ENCODE measurements around the gene AP1G1.

Gene AP1G1

DNA sequence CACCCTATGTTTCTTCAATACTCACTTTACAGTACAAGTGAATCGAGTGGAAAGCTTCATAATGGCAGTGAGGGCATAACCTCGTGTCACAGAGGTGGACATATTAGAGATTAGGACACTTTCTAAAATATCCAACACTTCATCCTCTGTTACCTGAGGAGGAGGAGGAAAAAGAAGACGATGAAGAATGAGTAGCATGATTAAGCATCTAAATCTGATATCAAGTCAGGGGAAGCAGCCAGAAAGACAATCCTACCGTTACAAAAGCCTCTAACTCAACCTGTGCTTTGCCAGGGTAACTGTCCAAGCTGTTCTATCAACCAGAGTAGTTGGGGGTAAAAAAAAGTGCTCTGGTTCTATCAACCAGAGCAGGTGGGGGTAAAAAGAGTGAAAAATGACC, 60.4 kb downstream of the AP1G1 start:
- no peak for DNase-seq

DNA sequence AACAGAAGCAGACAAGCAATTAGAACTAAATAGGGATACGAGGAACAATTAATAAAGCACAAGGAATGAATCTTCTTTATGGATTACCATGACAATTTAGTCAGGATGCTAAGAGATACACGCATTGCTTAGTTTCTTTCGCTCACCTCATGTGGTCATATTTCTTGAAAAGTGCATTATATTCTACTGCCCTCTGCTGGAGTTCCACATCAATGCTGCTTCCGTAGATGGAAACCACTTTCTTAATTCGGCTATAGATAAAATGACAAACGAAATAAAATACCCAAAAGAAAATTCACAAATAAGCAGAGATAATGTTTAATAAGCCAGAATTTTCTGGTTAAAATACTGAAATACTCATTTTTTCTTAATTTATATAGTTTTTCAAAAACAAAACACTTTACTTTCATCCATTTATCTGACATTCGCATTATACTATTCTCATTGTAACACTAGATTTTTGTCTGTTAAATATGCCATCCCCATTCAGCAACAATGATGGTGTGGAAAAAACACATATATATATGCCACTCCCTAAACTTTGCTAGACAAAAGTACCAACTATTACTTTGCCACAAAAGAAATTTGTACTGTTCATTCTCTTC, 62.1 kb downstream of the AP1G1 start:
- DNase-seq, result peak in 1 of 2 experiments; percentile 34

DNA sequence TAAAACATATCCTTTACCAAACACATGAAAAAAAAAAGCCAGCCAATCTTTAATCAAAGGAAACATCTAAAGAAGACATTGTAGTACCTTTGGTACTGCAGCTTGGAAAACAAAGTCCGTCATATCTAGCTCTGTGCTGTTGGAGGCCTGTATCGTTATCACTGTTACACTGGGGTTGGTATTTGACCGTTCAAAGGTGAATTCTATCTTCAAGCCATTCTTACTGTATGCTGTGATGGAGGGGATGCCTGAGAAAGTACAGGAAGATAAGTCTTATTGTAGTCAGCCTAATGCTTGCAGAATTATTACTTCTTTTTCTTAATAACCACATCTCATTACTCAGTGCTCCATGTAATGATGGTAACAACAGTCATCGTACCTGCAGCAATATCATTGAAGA, 69.8 kb downstream of the AP1G1 start:
- DNase-seq, result no peak

DNA sequence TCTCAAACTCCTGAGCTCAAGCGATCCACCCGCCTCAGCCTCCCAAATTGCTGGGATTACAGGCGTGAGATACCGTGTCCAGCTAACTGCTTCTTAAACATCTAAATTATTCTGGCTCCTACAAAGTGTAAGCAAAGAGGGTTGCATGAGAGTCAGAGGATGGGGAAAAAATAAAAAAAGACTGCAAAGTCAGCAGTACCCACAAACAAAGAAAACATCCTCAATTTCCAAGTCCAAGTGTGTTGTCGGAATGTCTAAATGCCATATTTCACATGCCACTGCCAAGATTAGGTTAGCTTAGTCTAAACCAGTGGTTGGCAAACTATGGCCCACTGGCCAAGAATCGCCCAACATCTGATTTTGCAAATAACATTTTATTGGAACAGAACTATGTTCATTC, 71.1 kb downstream of the AP1G1 start:
- DNase-seq, result no peak

DNA sequence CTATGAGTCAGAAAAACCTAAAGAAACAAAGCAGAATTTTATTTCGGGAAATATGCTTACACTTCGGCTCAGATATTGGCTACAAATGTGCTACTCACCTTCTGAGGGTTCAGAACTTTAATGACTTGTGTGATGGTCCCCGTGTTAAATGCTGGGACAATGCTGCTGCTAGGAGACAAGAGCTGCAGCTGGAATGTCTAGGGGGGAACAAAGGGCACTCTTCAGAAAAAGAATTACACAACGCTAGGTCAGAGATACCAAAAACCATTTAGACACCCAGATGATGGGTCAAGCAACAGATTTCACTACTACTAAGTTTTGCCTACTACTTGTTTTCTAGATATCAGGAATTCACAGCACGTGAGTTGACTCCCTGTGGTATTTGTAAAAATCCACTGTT, 74.1 kb downstream of the AP1G1 start:
- no peak for DNase-seq

DNA sequence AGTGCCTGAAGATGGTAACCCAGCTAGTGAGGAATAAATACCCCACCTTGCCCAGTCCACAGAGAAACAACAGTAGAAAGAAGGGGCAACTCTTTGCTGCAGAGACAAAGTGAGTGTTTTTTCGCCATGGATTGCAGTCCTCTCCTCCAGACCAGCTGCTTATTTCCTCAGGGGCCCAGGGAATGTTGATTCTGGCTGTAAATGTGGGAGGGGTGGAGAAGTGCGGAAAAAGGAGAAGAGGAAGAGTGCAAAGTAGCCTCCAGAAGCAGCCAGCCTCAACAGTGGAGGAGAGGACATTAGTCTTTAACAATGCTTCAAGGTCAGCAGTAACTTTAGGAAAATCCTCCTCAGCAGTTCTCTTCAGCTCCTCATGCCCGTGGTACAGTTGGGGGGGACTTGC, 76.0 kb downstream of the AP1G1 start:
- DNase-seq, result no peak

DNA sequence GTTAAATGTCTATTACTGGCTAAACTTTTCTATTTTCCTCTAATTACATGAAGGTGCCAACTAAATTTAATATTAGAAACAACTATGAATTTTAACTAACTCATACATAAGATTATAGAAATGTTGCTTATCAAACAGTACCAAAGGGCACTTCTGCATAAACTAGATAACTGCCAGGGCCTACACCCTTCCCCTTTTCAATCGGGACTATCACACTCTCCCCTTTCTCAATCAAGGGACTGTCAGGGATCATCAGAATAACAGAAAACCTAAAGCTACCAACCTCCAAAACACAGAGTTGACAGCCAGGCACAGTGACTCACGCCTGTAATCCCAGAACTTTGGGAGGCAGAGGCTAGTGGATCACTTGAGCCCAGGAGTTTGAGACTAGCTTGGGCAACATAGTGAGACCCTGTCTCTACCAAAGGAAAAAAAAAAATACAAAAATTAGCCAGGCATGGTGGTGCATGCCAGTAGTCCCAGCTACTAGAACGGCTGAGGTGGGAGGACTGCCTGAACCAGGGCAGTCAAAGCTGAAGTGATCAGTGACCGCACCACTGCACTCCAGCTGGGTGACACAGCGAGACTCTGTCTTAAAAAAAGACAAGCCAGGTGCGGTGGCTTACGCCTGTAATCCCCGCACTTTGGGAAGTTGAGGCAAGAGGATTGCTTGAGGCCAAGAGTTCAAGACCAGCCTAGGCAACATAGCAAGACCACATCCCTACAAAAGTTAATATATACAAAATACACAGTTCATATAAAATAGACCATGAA, 80.9 kb downstream of the AP1G1 start:
- DNase-seq, result no peak

DNA sequence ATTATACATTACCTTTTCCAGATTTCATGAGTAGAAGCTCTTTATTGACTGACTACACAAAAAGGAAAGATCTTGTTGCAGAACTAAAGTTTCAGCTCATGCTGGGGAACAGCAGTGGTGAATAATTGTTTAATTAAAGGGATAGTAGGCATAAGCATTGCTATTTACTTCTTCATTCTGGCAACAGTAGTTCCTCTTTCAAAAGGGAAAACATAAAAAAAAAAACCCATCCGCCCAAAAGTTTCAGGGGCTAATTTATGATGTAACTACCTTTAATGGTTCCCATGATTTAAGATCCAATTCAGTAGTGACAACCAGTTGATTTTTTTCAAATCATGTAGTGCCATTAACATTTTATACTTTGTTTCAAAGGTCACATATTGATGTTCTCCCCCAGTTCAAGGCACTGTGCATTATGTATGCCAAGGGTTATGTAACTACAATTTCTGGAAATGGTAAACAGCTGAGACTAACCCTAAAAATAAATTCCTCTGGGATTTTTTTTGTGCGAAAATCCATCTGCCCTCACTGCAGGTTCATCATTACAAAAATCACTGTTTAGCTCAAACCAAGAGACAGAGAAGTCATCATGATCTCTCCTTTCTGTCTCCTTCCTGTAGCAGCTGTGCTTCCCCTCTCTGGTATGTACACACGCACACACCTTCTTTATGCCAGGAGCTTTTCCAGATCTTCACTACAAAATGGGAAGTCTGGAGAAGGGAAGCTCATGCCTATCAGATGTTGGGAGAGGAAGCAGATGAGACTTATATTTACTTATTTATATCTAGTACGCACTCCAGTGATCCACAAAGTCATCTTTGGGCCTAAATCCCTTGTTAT, 81.9 kb downstream of the AP1G1 start:
- no peak for DNase-seq

DNA sequence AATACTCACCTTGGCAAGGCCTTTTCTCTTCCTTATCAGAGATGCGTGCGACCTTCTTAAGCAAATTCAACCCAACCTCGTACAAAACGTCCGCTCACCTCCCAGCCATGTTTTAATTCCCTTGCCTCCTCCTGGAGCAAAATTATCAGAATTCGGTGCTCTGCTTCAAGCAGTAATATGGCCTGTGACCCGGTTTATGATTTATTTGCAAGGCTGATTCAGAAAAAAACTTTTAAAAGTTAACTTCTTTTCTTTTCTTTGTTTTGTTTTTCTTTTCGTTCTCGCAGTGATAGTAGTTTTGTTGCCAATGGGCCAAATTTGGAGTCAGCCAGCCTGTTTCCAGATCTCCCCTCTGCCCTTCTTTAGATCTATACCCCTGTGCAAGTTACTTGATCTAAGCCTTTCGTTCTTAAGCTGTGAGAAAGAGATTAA, 84.3 kb downstream of the AP1G1 start, which contains the start of gene PHLPP2:
PHLPP2 (minus strand) TSS at position 382 of the 432 bp plus-strand sequence. CDS start 9,906 bp downstream, outside the sequence.
- DNase-seq, result no peak

DNA sequence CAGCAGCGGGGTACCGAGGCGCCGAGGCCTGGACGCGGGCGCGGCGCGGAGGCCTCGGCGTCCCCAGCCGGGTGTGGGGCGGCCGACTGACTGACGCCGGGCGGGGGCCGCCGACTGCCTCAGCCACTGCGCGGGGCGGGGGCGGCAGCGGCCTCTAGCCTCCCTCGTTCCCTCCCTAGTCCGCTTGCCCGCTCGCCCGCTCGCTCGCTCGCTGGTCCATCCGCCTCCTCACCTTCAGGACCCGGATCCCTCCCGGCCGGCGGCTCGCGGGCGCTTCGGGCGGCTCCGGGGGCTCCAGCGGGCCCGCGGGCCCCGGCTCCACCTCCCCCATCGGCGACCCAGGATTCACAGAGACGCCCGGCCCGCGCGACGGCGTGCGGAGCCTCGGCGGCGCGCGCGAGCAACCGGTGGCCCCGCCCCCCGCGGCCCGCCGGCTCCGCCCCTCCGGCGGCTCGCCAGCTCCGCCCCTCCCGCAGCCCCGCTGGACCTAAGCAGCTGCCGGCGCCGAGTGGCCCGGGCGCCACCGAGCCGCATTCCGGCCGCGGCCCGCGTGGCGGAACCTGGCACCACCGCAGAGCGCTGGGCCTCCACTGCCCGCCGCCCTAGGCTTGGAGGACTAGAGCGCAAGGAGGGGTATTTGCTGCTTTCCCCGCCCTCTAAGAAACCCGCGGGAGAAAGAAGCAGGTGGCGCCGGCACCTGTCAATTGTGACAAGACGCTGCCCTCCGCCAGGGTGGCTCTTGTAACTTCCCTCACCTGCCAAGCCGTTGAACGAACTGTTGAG, 84.9 kb downstream of the AP1G1 start:
- peak; percentile 23 to 82 for DNase-seq

DNA sequence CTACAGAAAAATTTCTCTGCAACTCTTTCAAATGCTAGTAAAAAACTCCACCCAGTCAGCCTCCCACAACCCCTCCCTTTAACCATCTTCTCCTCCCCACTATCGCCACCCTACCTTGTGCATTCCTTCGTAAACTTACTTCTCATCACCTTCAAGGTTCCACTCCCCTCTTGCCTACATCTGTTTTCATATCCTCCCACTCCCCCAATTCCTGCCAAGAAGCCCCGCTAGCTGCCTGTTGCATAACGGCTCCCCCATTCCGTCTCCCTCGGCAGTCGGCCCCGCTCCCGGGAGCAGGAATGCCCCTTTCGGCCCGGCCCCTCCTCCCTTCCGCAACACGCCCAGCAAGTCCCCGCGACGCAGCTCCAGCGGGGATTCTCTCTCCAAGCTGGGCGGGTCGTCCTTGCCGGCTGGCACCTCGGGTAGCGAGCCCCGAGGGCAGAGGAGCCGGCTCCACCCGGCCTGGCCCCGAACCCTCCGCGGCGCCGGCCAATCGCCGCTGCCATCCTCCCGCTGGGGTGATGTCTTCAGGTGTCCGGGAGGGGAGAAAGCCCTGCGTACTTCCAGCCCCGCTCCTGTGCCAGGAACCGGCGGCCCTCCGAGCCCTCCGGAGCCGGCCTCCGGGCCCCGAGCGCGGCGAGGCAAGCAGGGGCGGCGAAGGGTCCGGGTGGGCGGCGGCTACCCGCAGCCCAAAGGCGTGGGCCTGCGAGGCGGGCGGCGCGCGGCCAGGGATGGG, 85.7 kb downstream of the AP1G1 start:
- DNase-seq, result peak; percentile 59 to 81

DNA sequence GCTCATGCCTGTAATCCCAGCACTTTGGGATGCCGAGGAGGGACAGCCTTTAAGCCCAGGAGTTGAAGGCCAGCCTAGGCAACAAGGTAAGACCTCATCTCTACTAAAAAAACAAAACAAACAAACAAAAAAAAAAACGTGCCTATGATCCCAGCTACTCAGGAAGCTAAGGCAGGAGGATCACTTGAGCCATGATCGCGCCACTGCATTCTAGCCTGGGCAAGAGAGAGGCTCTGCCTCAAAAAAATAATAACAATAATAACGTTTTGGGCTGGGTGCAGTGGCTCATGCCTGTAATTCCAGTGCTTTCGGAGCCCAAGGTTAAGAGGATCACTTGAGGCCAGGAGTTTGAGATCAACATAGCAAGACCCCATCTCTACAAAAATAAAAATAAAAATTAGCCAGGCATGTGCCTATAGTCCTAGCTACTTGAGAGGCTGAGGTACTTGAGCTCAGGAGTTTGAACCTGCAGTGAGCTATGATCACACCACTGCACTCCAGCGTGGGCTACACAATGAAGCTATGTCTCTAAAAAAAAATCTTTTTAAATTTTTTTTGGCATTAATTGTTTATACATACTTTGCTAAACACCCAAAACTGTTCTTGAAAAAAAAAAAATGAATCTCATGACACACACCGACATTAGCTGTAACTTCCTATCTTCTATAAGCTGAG, 87.4 kb downstream of the AP1G1 start:
- no peak for DNase-seq

DNA sequence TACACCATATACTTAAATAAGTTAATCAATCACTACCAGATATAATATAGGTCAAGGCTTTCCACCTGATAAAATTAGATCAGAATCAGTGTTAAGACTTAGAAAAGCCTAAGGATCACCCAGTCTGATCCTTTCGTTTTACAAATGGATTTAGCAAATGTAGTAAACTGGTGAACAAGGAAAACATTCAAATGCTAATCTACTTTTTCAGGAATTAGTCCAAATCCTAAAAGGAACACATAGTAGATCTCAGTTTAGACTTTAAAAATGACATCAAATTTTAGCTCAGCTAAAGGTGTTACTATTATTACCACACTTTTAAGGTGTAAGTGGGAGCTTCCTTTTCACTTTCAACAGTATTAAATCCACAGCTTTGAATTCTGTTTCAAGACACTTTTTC, 96.1 kb downstream of the AP1G1 start:
- DNase-seq, result no peak

DNA sequence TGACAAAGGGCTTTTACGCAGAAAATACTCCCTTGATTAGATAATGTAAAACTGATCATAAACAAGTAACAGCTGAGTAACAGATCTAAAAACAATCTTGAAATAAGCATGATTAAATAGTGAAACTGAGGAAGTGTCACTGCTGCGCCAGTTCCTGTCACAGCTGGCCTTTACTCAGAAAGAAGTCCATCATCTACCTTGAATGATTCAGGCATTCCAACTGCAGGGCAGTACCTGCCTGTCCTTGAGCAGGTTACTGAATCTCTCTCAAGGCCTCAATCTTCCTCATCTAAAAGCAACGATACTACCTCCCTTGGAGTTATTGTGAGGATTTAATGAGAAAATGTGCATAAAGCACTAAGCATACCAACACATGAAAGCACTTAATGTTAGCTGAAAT, 96.8 kb downstream of the AP1G1 start:
- no peak for DNase-seq

DNA sequence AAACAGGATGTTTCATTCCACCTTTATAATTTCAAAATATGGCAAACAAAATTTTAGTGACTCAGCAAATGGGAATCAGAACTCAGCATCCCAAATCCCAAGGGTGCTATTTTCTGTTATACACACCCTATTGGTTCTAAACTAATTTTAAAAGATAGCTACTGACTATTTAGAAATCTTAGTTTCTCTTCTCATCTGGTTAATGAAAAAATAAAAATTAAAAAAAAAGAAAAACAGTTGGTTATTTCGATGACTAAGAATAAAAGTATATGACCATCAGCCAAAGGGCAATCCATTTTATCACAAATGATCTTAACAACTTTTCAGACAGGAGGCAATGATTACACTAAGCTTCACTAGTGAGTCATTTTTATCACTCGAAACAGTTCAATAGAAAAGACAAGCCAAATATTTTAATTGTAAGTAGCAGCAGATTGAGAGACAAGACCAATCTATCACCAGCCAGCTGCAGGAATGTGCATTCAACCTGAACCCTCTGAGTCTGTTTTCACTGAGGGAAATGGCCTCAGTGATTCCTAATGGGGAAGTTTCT, 99.3 kb downstream of the AP1G1 start:
- no peak for DNase-seq

DNA sequence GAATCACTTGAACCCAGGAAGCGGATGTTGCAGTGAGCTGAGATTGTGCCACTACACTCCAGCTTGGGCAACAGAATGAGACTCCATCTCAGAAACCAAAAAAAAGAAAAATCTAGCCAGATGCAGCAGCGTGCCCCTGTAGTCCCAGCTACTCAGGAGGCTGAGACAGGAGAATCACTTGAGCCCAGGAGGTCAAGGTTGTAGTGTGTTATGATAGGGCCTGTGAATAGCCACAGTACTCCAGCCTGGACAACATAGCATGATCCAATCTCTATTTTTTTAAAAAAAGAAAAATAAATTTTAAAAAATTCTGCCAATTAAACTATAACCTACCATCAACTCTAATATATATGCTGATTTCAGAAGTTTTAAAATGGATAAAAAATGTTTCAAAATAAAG, 99.9 kb downstream of the AP1G1 start:
- no peak for DNase-seq

DNA sequence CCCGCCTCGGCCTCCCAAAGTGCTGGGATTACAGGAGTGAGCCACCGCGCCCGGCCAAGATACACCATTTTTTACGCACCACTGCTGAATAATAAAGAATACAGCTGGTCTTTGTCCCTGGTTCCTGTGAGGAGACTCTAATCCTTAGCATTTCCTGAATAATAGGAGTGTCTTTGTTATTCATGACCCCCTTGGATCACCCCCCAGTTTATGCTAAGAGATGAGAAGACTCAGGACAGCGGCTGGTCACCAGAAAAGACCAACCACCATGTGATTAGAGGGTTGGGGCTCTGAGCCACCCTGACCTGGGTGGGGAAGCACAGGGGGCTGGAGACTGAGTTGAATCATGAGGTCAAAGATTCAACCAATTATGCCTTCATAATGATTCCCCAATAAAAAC, 101.4 kb downstream of the AP1G1 start:
- DNase-seq, result no peak

DNA sequence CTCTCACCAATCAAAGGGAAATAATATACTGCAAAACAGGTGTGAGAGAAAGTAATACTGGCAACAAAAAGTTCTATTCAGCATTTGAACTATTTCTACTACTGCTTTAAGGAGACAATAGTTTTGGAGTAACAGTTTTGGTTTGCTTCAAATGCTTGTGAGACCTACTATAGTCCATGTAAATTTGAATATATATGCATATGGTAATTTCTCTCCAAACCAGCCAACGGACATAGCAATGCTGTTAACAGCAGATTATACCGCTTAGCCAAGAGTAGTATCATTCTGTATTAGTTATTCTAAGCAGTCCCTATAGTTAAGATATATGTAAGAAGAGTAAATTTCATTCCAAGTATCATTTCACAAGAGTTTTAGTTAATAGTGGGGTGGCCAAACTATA, 102.6 kb downstream of the AP1G1 start:
- peak in 1 of 2 experiments; percentile 13 for DNase-seq

DNA sequence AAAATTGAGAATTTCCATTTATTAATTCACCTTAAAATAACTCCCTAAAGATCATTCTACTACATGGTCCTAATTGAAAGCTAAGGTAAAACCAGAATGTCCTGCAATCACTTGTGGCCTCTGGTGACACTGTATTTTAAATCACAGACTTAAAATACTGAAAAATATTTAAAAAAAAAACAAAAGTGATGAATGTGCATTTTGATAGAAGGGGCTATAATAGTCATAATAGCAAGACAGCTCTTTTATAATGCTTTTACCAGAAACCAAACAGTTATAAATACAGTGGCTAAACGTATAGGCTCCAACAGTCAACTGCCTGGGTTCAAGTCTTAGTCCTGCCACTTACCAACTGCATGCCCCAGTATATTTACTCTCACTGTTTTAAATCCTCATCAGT, 105.3 kb downstream of the AP1G1 start:
- DNase-seq, result no peak

DNA sequence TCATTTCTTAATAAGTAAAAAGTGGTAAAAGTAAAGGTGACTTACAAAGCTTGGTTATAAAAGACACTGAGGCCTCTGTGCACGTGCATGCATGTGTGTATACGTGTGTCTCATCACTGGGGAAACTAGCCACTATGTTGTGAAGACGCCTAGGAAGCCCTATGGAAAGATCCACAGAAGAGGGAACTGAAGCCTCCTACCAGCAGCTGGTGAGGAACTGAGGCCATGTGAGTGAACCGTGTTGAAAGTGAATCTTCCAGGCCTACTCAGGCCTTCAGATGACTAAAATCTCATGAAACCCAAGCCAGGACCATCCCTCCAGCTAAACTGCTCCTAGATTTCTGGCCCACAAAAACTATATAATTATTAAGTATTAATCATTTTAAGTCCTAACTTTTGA, 107.8 kb downstream of the AP1G1 start:
- no peak for DNase-seq

DNA sequence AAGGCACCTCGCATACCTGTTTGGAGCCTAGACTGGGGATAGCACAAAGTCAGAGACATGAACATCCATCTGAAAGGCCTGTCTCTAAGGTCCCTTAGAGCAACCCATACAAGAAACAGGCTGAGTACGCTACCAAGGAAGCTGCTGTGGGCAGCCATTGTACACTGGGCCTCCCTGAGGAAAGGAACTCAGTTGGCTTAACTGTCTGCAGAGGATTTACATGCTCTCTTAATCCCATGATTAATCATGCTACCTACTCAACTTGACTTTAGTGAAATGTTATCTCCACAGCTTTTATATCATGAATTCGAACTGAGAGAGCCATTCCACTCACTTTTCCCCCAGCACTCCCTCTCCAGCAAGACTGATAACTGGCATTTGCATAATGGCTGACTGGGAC, 110.1 kb downstream of the AP1G1 start:
- no peak for DNase-seq
